ENCODE data around the gene MPO. TPM values are rescaled to one million over a fixed set of nuclear protein-coding genes. Genes with fewer than 3 reads are reported as not detected.

MPO gene
- total and polyA plus RNA-seq, 2 of the 4 experiments (the other 2 are of a cell fraction), result not detected

GRCh38 chr17:58271216-58271931, 9.4 kb downstream of the MPO start:
- CTCF ChIA-PET, result no interaction called here
- in situ Hi-C loops (cut with MboI; ENCODE audit: low sequenced_read_pairs), result no loop called here

More at GRCh38 chr17:58271216-58271931, 9.4 kb downstream of the MPO start:
- Histone ChIP-seq H3K9me1 (ENCODE audit: insufficient read depth, low read length) (no peaks in the 10 kb centered on the region), H4K5ac (ENCODE audit: low read depth, low read length) (no peak overlapping the region), H2BK5ac (ENCODE audit: low read depth, low read length, poor library complexity, severe bottlenecking) (no peak overlapping the region), H4K8ac (ENCODE audit: low read depth in 2 of 2, low read length in 2 of 2) (no peak overlapping the region), H3K18ac (ENCODE audit: low read depth, low read length) (no peak overlapping the region), H2AK5ac (ENCODE audit: low read depth, low read length) (no peak overlapping the region), H4K20me1 (ENCODE audit: insufficient read depth, low read length) (no peaks in the 10 kb centered on the region), H3K14ac (replicated peaks; ENCODE audit: low read depth, low read length) (no peak overlapping the region), H3K9ac (ENCODE audit: low read depth, low read length) (no peak overlapping the region), H3K23ac (ENCODE audit: low read depth, low read length) (no peak overlapping the region), H3K27ac (ENCODE audit: insufficient read depth, low read length) (no peak overlapping the region), H2BK20ac (ENCODE audit: low read depth, low read length) (no peak overlapping the region), H3K4ac (ENCODE audit: low read depth, low read length) (no peak overlapping the region), H3K36me3 (ENCODE audit: control insufficient read depth, insufficient read depth, low read length) (no peaks in the 10 kb centered on the region), H2BK15ac (ENCODE audit: low read depth, low read length) (no peak overlapping the region), H3K9me3 (ENCODE audit: control insufficient read depth, insufficient read depth, low read length) (no peaks in the 10 kb centered on the region), H2AK9ac (replicated peaks; ENCODE audit: low read depth, low read length, poor library complexity) (no peak overlapping the region), H3K4me3 (ENCODE audit: insufficient read depth, low read depth, low read length) (no peak overlapping the region), H2BK120ac (ENCODE audit: low read depth, low read length) (no peak overlapping the region), H3K4me1 (ENCODE audit: control insufficient read depth, insufficient read depth, low read length) (no peaks in the 10 kb centered on the region), H3K27me3 (ENCODE audit: control insufficient read depth, insufficient read depth, low read length) (peaks cover 2% of the 10 kb centered on the region), H4K91ac (ENCODE audit: insufficient read depth, low read depth, low read length) (no peak overlapping the region), H2AFZ (replicated peaks; ENCODE audit: low read length, poor library complexity) (no peak overlapping the region), H3K56ac (ENCODE audit: extremely low read depth, insufficient read depth, low read length) (no peak overlapping the region), H3K4me2 (ENCODE audit: low read depth, low read length) (no peak overlapping the region), H3K79me1 (ENCODE audit: low read depth in 1 of 2, low read length in 2 of 2) (no peaks in the 10 kb centered on the region)
- intact Hi-C loops (cut with micrococcal nuclease), result no loop called here
- BruUV-seq (replicated peaks), result no TSS peak
- ATAC-seq (ENCODE audit: low read depth), result no peak
- POLR2A ChIA-PET (ENCODE audit: unreplicated experiment), result no interaction called here
- TF ChIP-seq USF2 (IDR thresholded peaks at IDR 0.05; ENCODE audit: low read depth, low read length) (no peak), RAD21 (IDR thresholded peaks at IDR 0.05; ENCODE audit: low read length) (no peak), MAFK (IDR thresholded peaks at IDR 0.05; ENCODE audit: low read depth, low read length) (no peak), ELK1 (IDR thresholded peaks at IDR 0.05; ENCODE audit: borderline replicate concordance, low read depth, low read length) (no peak), CHD1 (IDR thresholded peaks at IDR 0.05; ENCODE audit: low read depth, low read length) (no peak), MAZ (IDR thresholded peaks at IDR 0.05; ENCODE audit: borderline replicate concordance, low read depth, low read length) (no peak), BHLHE40 (IDR thresholded peaks at IDR 0.05; ENCODE audit: low read depth, low read length) (no peak), RCOR1 (IDR thresholded peaks at IDR 0.05; ENCODE audit: insufficient replicate concordance, low read length) (no peak), SMC3 (IDR thresholded peaks at IDR 0.05; ENCODE audit: low read depth, low read length) (no peak), FOS (IDR thresholded peaks at IDR 0.05; ENCODE audit: low read depth, low read length) (no peak), NFE2L2 (IDR thresholded peaks at IDR 0.05; ENCODE audit: low read depth, low read length) (no peak), POLR2A (IDR thresholded peaks at IDR 0.05; ENCODE audit: low read depth, low read length) (no peak), CTCF (conservative IDR thresholded peaks at IDR 0.05; ENCODE audit: low read depth, low read length) (no peak)
- dilution Hi-C loops (cut with HindIII; ENCODE audit: low sequenced_read_pairs, unreplicated experiment), result no loop called here
- WGBS, 2 experiments (ENCODE audit: extremely low coverage in 2 of 2, insufficient read length in 1 of 2), result 88% methylated on average over 14 of the region's 21 CpGs; no CpG with 5 or more reads in 1 of the 2 experiments
- DNase-seq, result no peak
